Calu3 (cell line): ENCODE measurements around the gene AFF2. TPM values are rescaled to one million over a fixed set of nuclear protein-coding genes. Genes with fewer than 3 reads are reported as not detected.

Experiments used
- BruUV-seq: library from RNA; stranded (reverse); fragments of 400-500 nt; replicated peaks from 2 replicates; lab custom pipeline; 2021; lab: Mats Ljungman, UMichigan
- CTCF ChIA-PET: fragments of 300-600 bp; sonication (Branson Sonifier 250); formaldehyde crosslinking; loops from one replicate; lab custom pipeline; 2022; ENCODE audit warnings: antibody characterized with exemption; lab: Charles Lee
- DNase-seq: peaks from one replicate; pipeline ENCODE4 v3.0.0; 2022
- H3K27ac Mint-ChIP-seq: one replicate; pipeline ENCODE4 v1.8.0; 2022; ENCODE audit warnings: mixed read lengths; ENCODE audit not compliant: unreplicated experiment
- H3K27me3 Mint-ChIP-seq: one replicate; pipeline ENCODE4 v1.8.0; 2022; ENCODE audit warnings: mixed read lengths; ENCODE audit not compliant: unreplicated experiment
- H3K36me3 Mint-ChIP-seq: one replicate; pipeline ENCODE4 v1.8.0; 2022; ENCODE audit warnings: mild to moderate bottlenecking, moderate library complexity, mixed read lengths; ENCODE audit not compliant: insufficient read depth, unreplicated experiment
- H3K4me1 Mint-ChIP-seq: one replicate; pipeline ENCODE4 v1.8.0; 2022; ENCODE audit warnings: mild to moderate bottlenecking, low read depth, mixed read lengths; ENCODE audit not compliant: unreplicated experiment
- H3K4me3 Mint-ChIP-seq: one replicate; pipeline ENCODE4 v1.8.0; 2022; ENCODE audit warnings: mild to moderate bottlenecking, low read depth, moderate library complexity, mixed read lengths; ENCODE audit not compliant: unreplicated experiment
- H3K9me3 Mint-ChIP-seq: one replicate; pipeline ENCODE4 v1.8.0; 2022; ENCODE audit warnings: low read depth, mixed read lengths; ENCODE audit not compliant: unreplicated experiment
- CTCF ChIP-seq: fragments of 200-600 bp; IDR thresholded peaks from one replicate; pipeline ENCODE4 v1.8.0; 2022; ENCODE audit warnings: antibody characterized with exemption; ENCODE audit not compliant: unreplicated experiment
- intact Hi-C: fragments of 100-400 bp; cut with micrococcal nuclease; formaldehyde crosslinking; loops from one replicate; pipeline ENCODE4 v1.10.0; 2022; ENCODE audit not compliant: unreplicated experiment
- total RNA-seq: library from RNA; stranded (reverse); gene quantifications from 2 replicates; pipeline ENCODE4 v1.2.3, GENCODE V29; 2022

The AFF2 gene
- total RNA-seq, 1 experiment from 2014 or later: 0.17 TPM

DNA sequence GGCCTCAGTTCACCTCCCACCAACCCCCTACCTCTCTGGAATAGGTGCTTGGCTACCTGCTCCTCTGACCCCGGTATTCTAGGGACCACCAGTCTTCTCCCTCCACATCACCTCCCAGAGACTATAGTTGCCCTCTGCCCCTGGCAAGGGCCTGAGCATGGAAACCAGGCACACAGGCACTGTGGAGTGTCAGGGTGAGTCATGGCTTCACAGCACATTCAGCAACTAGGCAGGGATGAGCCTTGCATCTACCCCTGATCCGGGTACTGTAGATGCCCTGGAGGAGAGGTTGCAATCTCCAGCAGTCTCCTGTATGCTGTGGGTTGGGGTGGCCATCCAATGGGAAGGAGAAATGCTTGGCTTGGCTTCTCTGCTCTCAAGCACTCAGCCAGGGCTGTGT lies 532.0 kb downstream of the AFF2 start:
- TF ChIP-seq CTCF: no peak
- Mint-ChIP-seq H3K4me3 (no peak overlapping the region), H3K27ac (no peak overlapping the region), H3K36me3 (no peaks in the 10 kb centered on the region), H3K4me1 (no peaks in the 10 kb centered on the region), H3K27me3 (no peaks in the 10 kb centered on the region), H3K9me3 (no peaks in the 10 kb centered on the region)
- CTCF ChIA-PET: no interaction called here
- no peak for DNase-seq
- intact Hi-C loops: no loop called here
- BruUV-seq: no TSS peak

DNA sequence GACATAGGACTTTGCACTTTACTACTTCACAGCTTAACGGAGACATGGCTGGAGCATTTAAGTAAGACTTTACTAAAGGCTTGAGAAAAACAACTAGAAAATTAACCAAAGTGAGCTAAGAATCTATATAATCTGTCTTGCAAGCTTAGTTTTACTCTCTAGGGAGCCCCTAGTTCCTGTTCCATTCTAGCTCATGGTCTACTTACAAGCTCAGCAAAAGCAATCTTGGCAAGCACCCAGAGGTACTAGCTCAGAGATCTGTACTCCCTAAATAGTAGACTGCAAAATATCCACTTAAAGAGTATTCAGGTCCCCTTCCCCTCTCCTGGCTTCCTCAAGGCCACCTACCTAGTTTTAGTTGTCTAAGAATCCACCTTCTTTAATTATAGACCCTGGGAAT lies 535.7 kb downstream of the AFF2 start:
- no peaks in the 10 kb centered on the region for H3K9me3 Mint-ChIP-seq
- CTCF ChIA-PET: no interaction called here
- no peak overlapping the region for H3K4me3 Mint-ChIP-seq
- intact Hi-C loops: no loop called here
- no peaks in the 10 kb centered on the region for H3K27me3 Mint-ChIP-seq
- TF ChIP-seq CTCF: no peak
- BruUV-seq: no TSS peak
- no peaks in the 10 kb centered on the region for H3K36me3 Mint-ChIP-seq
- H3K27ac Mint-ChIP-seq: no peak overlapping the region
- no peaks in the 10 kb centered on the region for H3K4me1 Mint-ChIP-seq
- DNase-seq: no peak

- Mint-ChIP-seq H3K9me3 (no peaks in the 10 kb centered on the region), H3K4me1 (no peaks in the 10 kb centered on the region), H3K36me3 (no peaks in the 10 kb centered on the region), H3K27ac (no peak overlapping the region), H3K4me3 (no peak overlapping the region), H3K27me3 (no peaks in the 10 kb centered on the region)
- no peak for TF ChIP-seq CTCF
- DNase-seq: no peak
- intact Hi-C loops: no loop called here
- no TSS peak for BruUV-seq
- CTCF ChIA-PET: no interaction called here
Observed at GRCh38 chrX:149037281-149037870, 537.0 kb downstream of the AFF2 start.

- H3K4me3 Mint-ChIP-seq: no peak overlapping the region
- no peaks in the 10 kb centered on the region for H3K27me3 Mint-ChIP-seq
- H3K36me3 Mint-ChIP-seq: no peaks in the 10 kb centered on the region
- CTCF ChIA-PET: no interaction called here
- peaks cover 2% of the 10 kb centered on the region for H3K9me3 Mint-ChIP-seq
- no peak for TF ChIP-seq CTCF
- H3K27ac Mint-ChIP-seq: no peak overlapping the region
- no TSS peak for BruUV-seq
- intact Hi-C loops: no loop called here
- H3K4me1 Mint-ChIP-seq: no peaks in the 10 kb centered on the region
- no peak for DNase-seq
Observed at GRCh38 chrX:149039057-149039456, 538.6 kb downstream of the AFF2 start.
